ENCODE data around the gene VAMP1. TPM values are rescaled to one million over a fixed set of nuclear protein-coding genes. Genes with fewer than 3 reads are reported as not detected.

Gene VAMP1
- total and polyA plus RNA-seq, 2 of the 4 experiments (the other 2 are of a cell fraction) = 7.2 to 21.9 TPM

- H3K36me3 ChIP-seq (ENCODE audit: control insufficient read depth, insufficient read depth, low read length) = peaks cover 62% of the 10 kb centered on the region
- BruUV-seq (replicated peaks) = no TSS peak
- H3K4ac ChIP-seq (ENCODE audit: low read depth, low read length) = no peak overlapping the region
- H3K4me2 ChIP-seq (ENCODE audit: low read depth, low read length) = no peak overlapping the region
- H3K14ac ChIP-seq (replicated peaks; ENCODE audit: low read depth, low read length) = no peak overlapping the region
- dilution Hi-C loops (cut with HindIII; ENCODE audit: low sequenced_read_pairs, unreplicated experiment) = no loop called here
- no peak overlapping the region for H3K18ac ChIP-seq (ENCODE audit: low read depth, low read length)
- H4K8ac ChIP-seq (ENCODE audit: low read depth in 2 of 2, low read length in 2 of 2) = no peak overlapping the region
- 82% methylated on average over 5 of the region's 10 CpGs; no CpG with 5 or more reads in 1 of the 2 experiments for WGBS, 2 experiments (ENCODE audit: extremely low coverage in 2 of 2, insufficient read length in 1 of 2)
- no peak overlapping the region for H3K4me3 ChIP-seq (ENCODE audit: insufficient read depth, low read depth, low read length)
- no peak overlapping the region for H4K91ac ChIP-seq (ENCODE audit: insufficient read depth, low read depth, low read length)
- H2AK5ac ChIP-seq (ENCODE audit: low read depth, low read length) = no peak overlapping the region
- POLR2A ChIA-PET (ENCODE audit: unreplicated experiment) = interaction anchor here (0.5 to 0.6 kb wide), 2 partner anchors 18 to 73 kb away, joined by 3 to 20 read pairs; partner anchors contain the start of gene GAPDH
- H2BK5ac ChIP-seq (ENCODE audit: low read depth, low read length, poor library complexity, severe bottlenecking) = no peak overlapping the region
- no peak overlapping the region for H2BK15ac ChIP-seq (ENCODE audit: low read depth, low read length)
- CTCF ChIA-PET = interaction anchor here (1.0 kb wide), 1 partner anchor 172 kb away, joined by 3 read pairs; no protein-coding TSS in a partner anchor
- H3K79me1 ChIP-seq (ENCODE audit: low read depth in 1 of 2, low read length in 2 of 2) = peaks cover 8 to 9% of the 10 kb centered on the region in 2 experiments; a peak in 3 of 4 replicates
- H4K5ac ChIP-seq (ENCODE audit: low read depth, low read length) = no peak overlapping the region
- H3K27ac ChIP-seq (ENCODE audit: insufficient read depth, low read length) = no peak overlapping the region
- H3K56ac ChIP-seq (ENCODE audit: extremely low read depth, insufficient read depth, low read length) = no peak overlapping the region
- no peak overlapping the region for H2AFZ ChIP-seq (replicated peaks; ENCODE audit: low read length, poor library complexity)
- in situ Hi-C loops (cut with MboI; ENCODE audit: low sequenced_read_pairs) = loop anchor here (5.0 to 25.0 kb wide), 4 partner anchors 39 to 399 kb away; no protein-coding TSS in a partner anchor
- no peak overlapping the region for H3K23ac ChIP-seq (ENCODE audit: low read depth, low read length)
- no peak for TF ChIP-seq RCOR1 (IDR thresholded peaks at IDR 0.05; ENCODE audit: insufficient replicate concordance, low read length)
- no peak for TF ChIP-seq SMC3 (IDR thresholded peaks at IDR 0.05; ENCODE audit: low read depth, low read length)
- no peak overlapping the region for H2BK120ac ChIP-seq (ENCODE audit: low read depth, low read length)
- DNase-seq (no peak), ATAC-seq (ENCODE audit: low read depth) (no peak)
- H3K27me3 ChIP-seq (ENCODE audit: control insufficient read depth, insufficient read depth, low read length) = no peaks in the 10 kb centered on the region
- H2AK9ac ChIP-seq (replicated peaks; ENCODE audit: low read depth, low read length, poor library complexity) = no peak overlapping the region
- peaks cover 4% of the 10 kb centered on the region; the same call in 1 of the 2 replicates for H3K9me1 ChIP-seq (ENCODE audit: insufficient read depth, low read length)
- intact Hi-C loops (cut with micrococcal nuclease) = no loop called here
- no peak overlapping the region for H2BK20ac ChIP-seq (ENCODE audit: low read depth, low read length)
- H3K4me1 ChIP-seq (ENCODE audit: control insufficient read depth, insufficient read depth, low read length) = no peaks in the 10 kb centered on the region
- no peaks in the 10 kb centered on the region for H3K9me3 ChIP-seq (ENCODE audit: control insufficient read depth, insufficient read depth, low read length)
- peaks cover 4% of the 10 kb centered on the region; the same call in 1 of the 2 replicates for H4K20me1 ChIP-seq (ENCODE audit: insufficient read depth, low read length)
- no peak overlapping the region for H3K9ac ChIP-seq (ENCODE audit: low read depth, low read length)
These were observed 9.6 kb downstream of the VAMP1 start for GRCh38 chr12:6460751-6461371.
